ENCODE data around the gene MOB2. TPM values are rescaled to one million over a fixed set of nuclear protein-coding genes. Genes with fewer than 3 reads are reported as not detected.

Gene MOB2
- total and polyA plus RNA-seq, 2 donors from 2014 or later: 50.7 to 51.7 TPM

GRCh38 chr11:1456596-1457325, 29.8 kb downstream of the MOB2 start:
- intact Hi-C loops (cut with DNase I): no loop called here
- H3K27me3 ChIP-seq (ENCODE audit: control insufficient read depth, insufficient read depth, low read length): no peaks in the 10 kb centered on the region
- DNase-seq: no peak
- no peak for FAIRE-seq
- no peak overlapping the region for H3K27ac ChIP-seq (ENCODE audit: low read depth in 2 of 2, low read length in 2 of 2)
- TF ChIP-seq CTCF (IDR thresholded peaks at IDR 0.05; ENCODE audit: borderline replicate concordance, extremely low read depth, insufficient read depth): no peak
- H3K9me3 ChIP-seq (ENCODE audit: control insufficient read depth in 2 of 3, insufficient read depth in 1 of 3, low read length in 3 of 3): no peaks in the 10 kb centered on the region
- H3K4me1 ChIP-seq (ENCODE audit: control insufficient read depth in 2 of 3, insufficient read depth in 2 of 3, low read depth in 1 of 3, low read length in 3 of 3): no peaks in the 10 kb centered on the region
- no peak overlapping the region for H3K9ac ChIP-seq (ENCODE audit: low read length in 3 of 3)
- no peak overlapping the region for H3K4me3 ChIP-seq (ENCODE audit: low read length in 3 of 3)
- H3K36me3 ChIP-seq (ENCODE audit: control insufficient read depth in 2 of 3, insufficient read depth in 3 of 3, low read length in 3 of 3): no peaks in the 10 kb centered on the region

- Histone ChIP-seq H3K9ac (ENCODE audit: low read length in 3 of 3) (no peak overlapping the region), H3K27ac (ENCODE audit: low read depth in 2 of 2, low read length in 2 of 2) (no peak overlapping the region), H3K4me1 (ENCODE audit: control insufficient read depth in 2 of 3, insufficient read depth in 2 of 3, low read depth in 1 of 3, low read length in 3 of 3) (no peaks in the 10 kb centered on the region), H3K36me3 (ENCODE audit: control insufficient read depth in 2 of 3, insufficient read depth in 3 of 3, low read length in 3 of 3) (no peaks in the 10 kb centered on the region), H3K4me3 (ENCODE audit: low read length in 3 of 3) (no peak overlapping the region), H3K9me3 (ENCODE audit: control insufficient read depth in 2 of 3, insufficient read depth in 1 of 3, low read length in 3 of 3) (no peaks in the 10 kb centered on the region), H3K27me3 (ENCODE audit: control insufficient read depth, insufficient read depth, low read length) (no peaks in the 10 kb centered on the region)
- no peak for FAIRE-seq
- intact Hi-C loops (cut with DNase I): no loop called here
- no peak for DNase-seq
- no peak for TF ChIP-seq CTCF (IDR thresholded peaks at IDR 0.05; ENCODE audit: borderline replicate concordance, extremely low read depth, insufficient read depth)
Measured at GRCh38 chr11:1456176-1456575, 30.4 kb downstream of the MOB2 start.

- Histone ChIP-seq H3K4me3 (ENCODE audit: low read length in 3 of 3) (no peak overlapping the region), H3K27me3 (ENCODE audit: control insufficient read depth, insufficient read depth, low read length) (no peaks in the 10 kb centered on the region), H3K4me1 (ENCODE audit: control insufficient read depth in 2 of 3, insufficient read depth in 2 of 3, low read depth in 1 of 3, low read length in 3 of 3) (no peaks in the 10 kb centered on the region), H3K9me3 (ENCODE audit: control insufficient read depth in 2 of 3, insufficient read depth in 1 of 3, low read length in 3 of 3) (no peaks in the 10 kb centered on the region), H3K9ac (ENCODE audit: low read length in 3 of 3) (no peak overlapping the region), H3K27ac (ENCODE audit: low read depth in 2 of 2, low read length in 2 of 2) (no peak overlapping the region), H3K36me3 (ENCODE audit: control insufficient read depth in 2 of 3, insufficient read depth in 3 of 3, low read length in 3 of 3) (no peaks in the 10 kb centered on the region)
- DNase-seq (no peak), FAIRE-seq (no peak)
- intact Hi-C loops (cut with DNase I): no loop called here
- TF ChIP-seq CTCF (IDR thresholded peaks at IDR 0.05; ENCODE audit: borderline replicate concordance, extremely low read depth, insufficient read depth): no peak
Measured at GRCh38 chr11:1455763-1456060, 30.9 kb downstream of the MOB2 start.

All from kidney (tissue), 14 donors.